Tibial nerve (tissue), 4 donors: Measurements from ENCODE around the gene SETD1B. TPM values are rescaled to one million over a fixed set of nuclear protein-coding genes. Genes with fewer than 3 reads are reported as not detected.

Experiments
- small RNA-seq: library from RNA; depleted of rRNA; stranded (forward); fragments of <200 nt; gene quantifications from one replicate; pipeline ENCODE3, GENCODE V24; 2016
- total RNA-seq, 4 donors: library from RNA; depleted of rRNA; stranded (reverse); fragments of >200 nt; gene quantifications; one replicate each; pipeline ENCODE4 v1.1.0, GENCODE V29; 2016

SETD1B gene
- total RNA-seq, 4 donors from 2014 or later: 9.4 to 18.3 (median 12.2) TPM

Small RNA genes lying within 50 kb of the gene (small RNA-seq; reads per million reads assigned to genes)
- not detected for gene AC069503.3

Other genes with a start within 250 kb of the SETD1B start
- 10 to 100 TPM; 15.5 to 32.2 (median 20.8) TPM for gene KDM2B, start 223.0 kb upstream of the SETD1B start, total RNA-seq
- 10 to 100 TPM in 3 of 4 donors, 1 to 10 TPM in 1; 5.9 to 13.2 (median 10.4) TPM for gene ORAI1, start 177.5 kb upstream of the SETD1B start, total RNA-seq
- gene MORN3, start 134.4 kb upstream of the SETD1B start, total RNA-seq: under 1 TPM in 1 of 4 donors, not detected in 3; under 0.01 TPM
- gene TMEM120B, start 91.3 kb upstream of the SETD1B start, total RNA-seq: 10 to 100 TPM; 10.1 to 13.9 (median 11.5) TPM
- gene RHOF, start 10.3 kb upstream of the SETD1B start, total RNA-seq: 10 to 100 TPM; 14.1 to 24.3 (median 18.1) TPM
- 1 to 10 TPM in 1 of 4 donors, under 1 TPM in 1, not detected in 2; 0.63 to 1.1 TPM for gene HPD, start 54.9 kb downstream of the SETD1B start, total RNA-seq
- 10 to 100 TPM; 22.4 to 47.7 (median 42.8) TPM for gene PSMD9, start 84.8 kb downstream of the SETD1B start, total RNA-seq
- 1 to 10 TPM; 3.0 to 5.4 (median 3.9) TPM for gene CFAP251, start 114.6 kb downstream of the SETD1B start, total RNA-seq
- 10 to 100 TPM in 1 of 4 donors, 1 to 10 TPM in 3; 2.4 to 10.7 (median 5.1) TPM for gene BCL7A, start 217.9 kb downstream of the SETD1B start, total RNA-seq